Glutamatergic neuron (in vitro differentiated cells): ENCODE measurements around the gene FLT1. TPM values are rescaled to one million over a fixed set of nuclear protein-coding genes. Genes with fewer than 3 reads are reported as not detected.

Experiments
- DNase-seq: peaks from one replicate; pipeline ENCODE4 v3.0.0; 2022
- H3K27ac Mint-ChIP-seq: one replicate; pipeline ENCODE4 v1.8.0; 2020; ENCODE audit warnings: mild to moderate bottlenecking, mixed read lengths, inconsistent platforms; ENCODE audit not compliant: unreplicated experiment
- H3K27me3 Mint-ChIP-seq: one replicate; pipeline ENCODE4 v1.8.0; 2020; ENCODE audit warnings: mild to moderate bottlenecking, moderate library complexity, mixed read lengths, inconsistent platforms; ENCODE audit not compliant: unreplicated experiment
- H3K36me3 Mint-ChIP-seq: one replicate; pipeline ENCODE4 v1.8.0; 2020; ENCODE audit warnings: mild to moderate bottlenecking, mixed read lengths, inconsistent platforms; ENCODE audit not compliant: unreplicated experiment
- H3K4me1 Mint-ChIP-seq: one replicate; pipeline ENCODE4 v1.8.0; 2020; ENCODE audit warnings: mild to moderate bottlenecking, low read depth, mixed read lengths, inconsistent platforms; ENCODE audit not compliant: unreplicated experiment
- H3K4me3 Mint-ChIP-seq: one replicate; pipeline ENCODE4 v1.8.0; 2020; ENCODE audit warnings: mild to moderate bottlenecking, mixed read lengths, inconsistent platforms; ENCODE audit not compliant: unreplicated experiment
- H3K9me3 Mint-ChIP-seq: one replicate; pipeline ENCODE4 v1.8.0; 2020; ENCODE audit warnings: mild to moderate bottlenecking, moderate library complexity, mixed read lengths, inconsistent platforms; ENCODE audit not compliant: unreplicated experiment
- CTCF ChIP-seq: fragments of 200-600 bp; sonication (generic); IDR thresholded peaks from one replicate; pipeline ENCODE4 v1.5.0; 2021; ENCODE audit not compliant: partially characterized antibody, unreplicated experiment
- total RNA-seq: library from RNA; stranded (reverse); fragmentation: NEBNext Ultra II Directional; extraction: Animal tissue kit (Norgen Biotek cat#: 25700); gene quantifications from one replicate; pipeline ENCODE4 v1.2.1, GENCODE V29; 2021; ENCODE audit not compliant: unreplicated experiment

Gene FLT1
- total RNA-seq, 1 donor from 2014 or later, result 49.8 TPM

GRCh38 chr13:28355822-28356371 lies 139.0 kb downstream of the FLT1 start:
- no peaks in the 10 kb centered on the region for H3K36me3 Mint-ChIP-seq
- H3K9me3 Mint-ChIP-seq, result peaks cover 5% of the 10 kb centered on the region
- no peaks in the 10 kb centered on the region for H3K27me3 Mint-ChIP-seq
- TF ChIP-seq CTCF, result no peak
- H3K4me3 Mint-ChIP-seq, result peak overlapping the region; percentile 81
- peak overlapping the region; percentile 97 for H3K27ac Mint-ChIP-seq
- H3K4me1 Mint-ChIP-seq, result peaks cover 23% of the 10 kb centered on the region
- DNase-seq, result no peak

GRCh38 chr13:28355046-28355821 lies 139.7 kb downstream of the FLT1 start:
- Mint-ChIP-seq H3K4me3 (peak overlapping the region; percentile 81), H3K27me3 (no peaks in the 10 kb centered on the region), H3K36me3 (no peaks in the 10 kb centered on the region), H3K27ac (peak overlapping the region; percentile 97), H3K9me3 (peaks cover 5% of the 10 kb centered on the region), H3K4me1 (peaks cover 23% of the 10 kb centered on the region)
- no peak for TF ChIP-seq CTCF
- DNase-seq, result peak; percentile 35

GRCh38 chr13:28353679-28354078 lies 141.2 kb downstream of the FLT1 start:
- Mint-ChIP-seq H3K27me3 (no peaks in the 10 kb centered on the region), H3K4me3 (no peak overlapping the region), H3K9me3 (peaks cover 5% of the 10 kb centered on the region), H3K27ac (no peak overlapping the region), H3K36me3 (no peaks in the 10 kb centered on the region), H3K4me1 (peaks cover 23% of the 10 kb centered on the region)
- DNase-seq, result no peak
- no peak for TF ChIP-seq CTCF

GRCh38 chr13:28349907-28350654 lies 144.8 kb downstream of the FLT1 start:
- DNase-seq, result no peak
- no peak overlapping the region for H3K27ac Mint-ChIP-seq
- H3K4me3 Mint-ChIP-seq, result no peak overlapping the region
- peaks cover 4% of the 10 kb centered on the region for H3K4me1 Mint-ChIP-seq
- H3K27me3 Mint-ChIP-seq, result no peaks in the 10 kb centered on the region
- no peak for TF ChIP-seq CTCF
- H3K36me3 Mint-ChIP-seq, result no peaks in the 10 kb centered on the region
- peaks cover 2% of the 10 kb centered on the region for H3K9me3 Mint-ChIP-seq
